Ascending aorta (tissue), 2 donors: ENCODE data around the gene TTF2. TPM values are rescaled to one million over a fixed set of nuclear protein-coding genes. Genes with fewer than 3 reads are reported as not detected.
A peak's percentile ranks its signal among the peaks of the same experiment; 100 is the strongest.
"Not testable (repeated sequence)": the region's sequence is repeated elsewhere in the genome, so short reads cannot be mapped to it uniquely, and the experiment has no call there.

Experiments used
- DNase-seq, 2 donors: peaks; one replicate each; pipeline ENCODE4 v3.0.0-alpha.2; 2019; ENCODE audit warnings: low spot score in 2 of 2
- H3K27ac ChIP-seq, 2 donors: fragments of 200-600 bp; sonication (generic); one replicate each; pipeline ENCODE4 v1.5.1; 2016 to 2017; ENCODE audit warnings: mild to moderate bottlenecking in 1 of 2
- H3K27me3 ChIP-seq: fragments of 200-600 bp; sonication (generic); one replicate; pipeline ENCODE4 v1.5.1; 2017
- H3K36me3 ChIP-seq, 2 donors: fragments of 200-600 bp; sonication (generic); one replicate each; pipeline ENCODE4 v1.5.1; 2016
- H3K4me1 ChIP-seq, 2 donors: fragments of 200-600 bp; sonication (generic); one replicate each; pipeline ENCODE4 v1.5.1; 2016 to 2017; ENCODE audit warnings: mild to moderate bottlenecking in 1 of 2
- H3K4me3 ChIP-seq, 2 donors: fragments of 200-600 bp; sonication (generic); one replicate each; pipeline ENCODE4 v1.5.1; 2016 to 2017; ENCODE audit warnings: mild to moderate bottlenecking in 1 of 2
- H3K9me3 ChIP-seq, 2 donors: fragments of 200-600 bp; sonication (generic); one replicate each; pipeline ENCODE4 v1.5.1; 2016
- CTCF ChIP-seq, 3 experiments: fragments of 200-600 bp in 2 of 3; fragments of 450-650 bp in 1 of 3; sonication (generic) in 2 of 3; IDR thresholded peaks; one replicate each; pipeline ENCODE4 v1.5.1; 2016 to 2019; ENCODE audit warnings: antibody characterized with exemption in 3 of 3, mild to moderate bottlenecking in 1 of 3, moderate library complexity in 1 of 3
- intact Hi-C: fragments of 100-400 bp; cut with DNase I; formaldehyde crosslinking; loops from one replicate; pipeline ENCODE4 v1.15.1; 2023
- total RNA-seq: library from RNA; depleted of rRNA; stranded (reverse); fragments of >200 nt; gene quantifications from one replicate; pipeline ENCODE4 v1.1.0, GENCODE V29; 2016

TTF2 gene
- total RNA-seq, 1 donor from 2014 or later = 4.4 TPM

GRCh38 chr1:117116090-117116783 lies 56.1 kb downstream of the TTF2 start:
- no peak overlapping the region for H3K27ac ChIP-seq
- peaks cover 3 to 5% of the 10 kb centered on the region in 2 donors for H3K4me1 ChIP-seq
- peaks cover 14 to 23% of the 10 kb centered on the region in 2 donors for H3K36me3 ChIP-seq
- TF ChIP-seq CTCF (IDR thresholded peaks at IDR 0.05) = no peak
- intact Hi-C loops = no loop called here
- H3K27me3 ChIP-seq = no peaks in the 10 kb centered on the region
- no peak overlapping the region for H3K4me3 ChIP-seq
- H3K9me3 ChIP-seq = no peaks in the 10 kb centered on the region
- DNase-seq = no peak

DNA sequence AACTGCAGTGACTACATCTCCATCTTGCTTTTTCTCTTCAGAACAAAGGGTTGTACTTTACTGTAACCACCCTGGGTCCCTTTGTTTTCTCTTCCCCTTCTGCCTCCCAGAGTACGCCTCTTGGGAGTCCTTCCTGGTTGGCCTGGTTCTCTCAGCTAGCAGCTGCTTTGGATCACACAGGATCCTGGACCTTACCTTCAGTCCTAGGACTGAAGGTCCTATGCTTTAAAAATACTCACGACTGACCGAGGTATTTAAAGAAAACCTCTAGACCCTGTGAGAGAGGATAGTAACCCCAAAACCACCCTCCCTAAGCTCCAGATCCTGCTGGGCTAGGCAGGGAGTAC lies 56.6 kb downstream of the TTF2 start:
- peaks cover 3 to 5% of the 10 kb centered on the region in 2 donors for H3K4me1 ChIP-seq
- intact Hi-C loops = no loop called here
- DNase-seq = no peak
- H3K27ac ChIP-seq = no peak overlapping the region
- no peaks in the 10 kb centered on the region for H3K27me3 ChIP-seq
- H3K9me3 ChIP-seq = no peaks in the 10 kb centered on the region
- no peak for TF ChIP-seq CTCF (IDR thresholded peaks at IDR 0.05)
- no peak overlapping the region for H3K4me3 ChIP-seq
- peaks cover 14 to 22% of the 10 kb centered on the region in 2 donors for H3K36me3 ChIP-seq

- H3K4me1 ChIP-seq = peaks cover 3 to 5% of the 10 kb centered on the region in 2 donors
- no peaks in the 10 kb centered on the region for H3K27me3 ChIP-seq
- no peak overlapping the region for H3K4me3 ChIP-seq
- peaks cover 14 to 21% of the 10 kb centered on the region in 2 donors for H3K36me3 ChIP-seq
- no peaks in the 10 kb centered on the region for H3K9me3 ChIP-seq
- no peak for DNase-seq
- intact Hi-C loops = no loop called here
- TF ChIP-seq CTCF (IDR thresholded peaks at IDR 0.05) = no peak
- H3K27ac ChIP-seq = no peak overlapping the region
Observed at GRCh38 chr1:117117697-117118096, 57.6 kb downstream of the TTF2 start.

DNA sequence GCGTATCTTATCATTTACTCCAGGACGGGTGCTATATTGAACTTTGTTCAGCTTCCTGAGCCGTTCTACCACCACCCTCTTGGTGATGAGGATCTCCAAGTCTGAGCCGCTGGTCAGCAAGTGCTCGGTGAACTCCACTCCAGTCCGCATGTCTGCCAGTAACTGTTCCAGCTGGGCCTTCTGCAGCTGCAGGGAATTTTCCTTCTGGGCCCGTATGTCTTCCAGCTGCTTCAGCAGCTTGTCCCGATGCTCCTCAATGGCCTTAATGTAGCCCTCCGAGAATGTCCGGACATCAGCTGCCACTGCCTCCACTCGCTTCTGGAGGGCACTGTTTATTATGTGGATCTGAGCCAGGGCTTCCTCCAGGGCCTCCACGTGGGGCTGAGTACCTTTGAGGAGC lies 58.0 kb downstream of the TTF2 start:
- Histone ChIP-seq H3K4me1 (peaks cover 3 to 5% of the 10 kb centered on the region in 2 donors), H3K36me3 (peaks cover 12 to 16% of the 10 kb centered on the region in 2 donors), H3K27me3 (no peaks in the 10 kb centered on the region), H3K4me3 (no peak overlapping the region), H3K9me3 (no peaks in the 10 kb centered on the region), H3K27ac (no peak overlapping the region)
- no peak for TF ChIP-seq CTCF (IDR thresholded peaks at IDR 0.05)
- intact Hi-C loops = no loop called here
- DNase-seq = no peak

DNA sequence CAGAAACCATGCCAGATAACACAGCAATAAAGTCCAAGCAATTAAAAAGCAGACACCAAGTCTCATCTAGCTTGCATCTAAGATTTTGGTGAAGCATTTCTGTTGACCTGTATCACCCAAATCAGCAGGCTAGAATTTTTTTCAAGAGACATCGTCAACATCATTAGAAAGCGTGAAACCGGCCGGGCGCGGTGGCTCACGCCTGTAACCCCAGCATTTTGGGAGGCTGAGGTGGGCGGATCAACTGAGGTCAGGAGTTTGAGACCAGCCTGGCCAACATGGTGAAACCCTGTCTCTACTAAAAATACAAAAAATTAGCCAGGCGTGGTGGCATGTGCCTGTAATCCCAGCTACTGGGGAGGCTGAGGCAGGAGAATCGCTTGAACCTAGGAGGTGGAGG lies 59.0 kb downstream of the TTF2 start:
- H3K27ac ChIP-seq, DNase-seq, H3K9me3 ChIP-seq, H3K4me3 ChIP-seq, intact Hi-C loops, H3K4me1 ChIP-seq, H3K27me3 ChIP-seq: not testable (repeated sequence)
- H3K36me3 ChIP-seq = peaks cover 7 to 11% of the 10 kb centered on the region in 2 donors

GRCh38 chr1:117120774-117121588 lies 60.9 kb downstream of the TTF2 start:
- H3K27me3 ChIP-seq = no peaks in the 10 kb centered on the region
- H3K4me3 ChIP-seq = peak overlapping the region; percentile 73 to 90
- H3K4me1 ChIP-seq = peaks cover 3 to 5% of the 10 kb centered on the region in 2 donors
- no peak for DNase-seq
- H3K36me3 ChIP-seq = no peaks in the 10 kb centered on the region
- H3K27ac ChIP-seq = peak overlapping the region; percentile 86 to 88
- intact Hi-C loops = loop anchor here (1.0 to 10.0 kb wide), 4 partner anchors 28 to 1144 kb away; partner anchors contain the start of genes CD58, SLC22A15 and TENT5C
- no peak for TF ChIP-seq CTCF (IDR thresholded peaks at IDR 0.05)
- H3K9me3 ChIP-seq = no peaks in the 10 kb centered on the region
